Measurements from ENCODE around the gene CETN2. TPM values are rescaled to one million over a fixed set of nuclear protein-coding genes. Genes with fewer than 3 reads are reported as not detected.
A peak's percentile ranks its signal among the peaks of the same experiment; 100 is the strongest.

The CETN2 gene
- total RNA-seq, 2 donors from 2014 or later = 33.6 to 39.8 TPM

- no peaks in the 10 kb centered on the region for H3K36me3 ChIP-seq
- H3K9me3 ChIP-seq = no peaks in the 10 kb centered on the region
- no peak for DNase-seq (ENCODE audit: low spot score)
- TF ChIP-seq POLR2A (IDR thresholded peaks at IDR 0.05) (no peak), CTCF (IDR thresholded peaks at IDR 0.05) (no peak), POLR2AphosphoS5 (IDR thresholded peaks at IDR 0.05) (no peak)
- H3K27ac ChIP-seq = no peak overlapping the region
- H3K4me1 ChIP-seq (replicated peaks) = no peaks in the 10 kb centered on the region
- 71% methylated on average over 4 of the region's 4 CpGs for WGBS
- intact Hi-C loops (cut with DNase I) = no loop called here
- H3K4me3 ChIP-seq = no peak overlapping the region
- no peaks in the 10 kb centered on the region for H3K27me3 ChIP-seq (replicated peaks; ENCODE audit: insufficient read depth)
Measured at GRCh38 chrX:152833378-152833777, 2.8 kb upstream of the CETN2 start.

- Histone ChIP-seq H3K4me1 (replicated peaks) (no peaks in the 10 kb centered on the region), H3K27me3 (replicated peaks; ENCODE audit: insufficient read depth) (no peaks in the 10 kb centered on the region)
- DNase-seq (ENCODE audit: low spot score) = no peak
Measured at GRCh38 chrX:152832520-152832919, 2.0 kb upstream of the CETN2 start.

DNA sequence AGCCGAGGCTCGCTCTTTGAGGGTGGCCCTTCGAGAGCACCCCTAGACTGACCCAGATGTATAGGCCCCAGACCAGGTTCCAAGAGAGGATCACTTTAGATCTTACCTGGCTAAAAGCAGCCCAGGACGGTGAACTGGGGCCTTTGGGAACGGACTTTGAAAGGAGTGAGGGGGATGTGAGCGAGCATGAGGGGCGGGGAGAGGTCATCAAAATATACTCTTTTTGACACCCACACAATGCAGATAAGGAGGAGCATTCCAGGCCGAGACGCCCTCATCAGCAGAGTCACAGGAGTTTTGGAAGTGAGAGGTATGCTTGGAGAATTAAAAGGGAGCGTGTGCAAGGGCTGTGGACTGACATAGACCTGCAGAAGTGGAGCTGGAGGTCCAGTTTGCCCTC is 834 bp upstream of the CETN2 start:
- H3K27ac ChIP-seq = peak overlapping the region; percentile 57 to 64
- 0% methylated on average over 8 of the region's 10 CpGs for WGBS
- no peak for TF ChIP-seq POLR2A (IDR thresholded peaks at IDR 0.05)
- no peak for TF ChIP-seq POLR2AphosphoS5 (IDR thresholded peaks at IDR 0.05)
- no peak for TF ChIP-seq CTCF (IDR thresholded peaks at IDR 0.05)
- H3K9me3 ChIP-seq = no peaks in the 10 kb centered on the region
- H3K4me1 ChIP-seq (replicated peaks) = no peaks in the 10 kb centered on the region
- intact Hi-C loops (cut with DNase I) = no loop called here
- no peaks in the 10 kb centered on the region for H3K27me3 ChIP-seq (replicated peaks; ENCODE audit: insufficient read depth)
- peak overlapping the region; percentile 49 to 54 for H3K4me3 ChIP-seq
- DNase-seq (ENCODE audit: low spot score) = no peak
- H3K36me3 ChIP-seq = no peaks in the 10 kb centered on the region

More at GRCh38 chrX:152832520-152832919, 2.0 kb upstream of the CETN2 start:
- TF ChIP-seq POLR2A (IDR thresholded peaks at IDR 0.05) = no peak
- TF ChIP-seq CTCF (IDR thresholded peaks at IDR 0.05) = no peak
- Histone ChIP-seq H3K4me3 (no peak overlapping the region), H3K27ac (no peak overlapping the region), H3K36me3 (no peaks in the 10 kb centered on the region), H3K9me3 (no peaks in the 10 kb centered on the region)
- intact Hi-C loops (cut with DNase I) = no loop called here
- 88% methylated on average over 5 of the region's 5 CpGs for WGBS

DNA sequence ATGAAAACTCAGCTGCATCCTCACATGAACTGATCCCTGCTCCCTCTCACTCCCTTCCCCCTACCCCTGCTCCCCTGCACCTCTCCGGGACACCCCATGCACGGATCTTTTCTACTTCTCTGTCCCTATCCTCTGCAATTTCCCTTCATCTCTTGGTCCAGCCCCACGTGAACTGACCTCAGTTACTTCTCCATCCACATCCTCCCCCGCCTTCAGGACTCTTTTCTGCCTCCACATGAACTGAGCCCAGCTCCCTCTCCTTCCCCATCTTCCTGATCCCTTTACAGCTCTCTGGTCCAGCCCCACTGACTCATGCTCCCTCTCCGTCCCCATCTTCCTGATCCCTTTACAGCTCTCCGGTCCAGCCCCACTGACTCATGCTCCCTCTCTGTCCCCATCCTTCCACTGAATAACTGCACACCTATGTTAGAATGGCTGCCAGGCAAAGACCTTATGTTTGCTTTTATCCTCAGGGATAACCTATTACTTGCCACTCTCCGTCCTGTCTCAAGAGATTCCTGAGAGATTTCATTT is 5.6 kb downstream of the CETN2 start:
- H3K4me1 ChIP-seq (replicated peaks) = no peaks in the 10 kb centered on the region
- intact Hi-C loops (cut with DNase I) = no loop called here
- no peaks in the 10 kb centered on the region for H3K27me3 ChIP-seq (replicated peaks; ENCODE audit: insufficient read depth)
- DNase-seq (ENCODE audit: low spot score) = no peak
- H3K36me3 ChIP-seq = no peaks in the 10 kb centered on the region
- no peak overlapping the region for H3K27ac ChIP-seq
- WGBS = 68% methylated on average over 7 of the region's 7 CpGs
- no peaks in the 10 kb centered on the region for H3K9me3 ChIP-seq
- H3K4me3 ChIP-seq = no peak overlapping the region
- TF ChIP-seq POLR2AphosphoS5 (IDR thresholded peaks at IDR 0.05) (no peak), POLR2A (IDR thresholded peaks at IDR 0.05) (no peak), CTCF (IDR thresholded peaks at IDR 0.05) (no peak)

- H3K27me3 ChIP-seq (replicated peaks; ENCODE audit: insufficient read depth) = no peaks in the 10 kb centered on the region
- WGBS = 70% methylated on average over 6 of the region's 6 CpGs
- H3K36me3 ChIP-seq = no peaks in the 10 kb centered on the region
- H3K4me1 ChIP-seq (replicated peaks) = no peaks in the 10 kb centered on the region
- TF ChIP-seq CTCF (IDR thresholded peaks at IDR 0.05) (no peak), POLR2A (IDR thresholded peaks at IDR 0.05) (no peak), POLR2AphosphoS5 (IDR thresholded peaks at IDR 0.05) (no peak)
- intact Hi-C loops (cut with DNase I) = no loop called here
- no peak overlapping the region for H3K27ac ChIP-seq
- no peaks in the 10 kb centered on the region for H3K9me3 ChIP-seq
- no peak overlapping the region for H3K4me3 ChIP-seq
- DNase-seq (ENCODE audit: low spot score) = no peak
Measured at GRCh38 chrX:152823657-152824056, 6.9 kb downstream of the CETN2 start.

All from prostate gland (tissue), 2 donors.